GM21447 (cell line): ENCODE results near the gene ESPNL.
"Not testable (repeated sequence)": the region's sequence is repeated elsewhere in the genome, so short reads cannot be mapped to it uniquely, and the experiment has no call there.

Experiments
- ATAC-seq: cut with Tn5 transposase; IDR thresholded peaks from one replicate; pipeline ENCODE4 v1.9.1; 2021; ENCODE audit not compliant: unreplicated experiment

The ESPNL gene

GRCh38 chr2:238114851-238115660 is 14.9 kb downstream of the ESPNL start:
- no peak for ATAC-seq

DNA sequence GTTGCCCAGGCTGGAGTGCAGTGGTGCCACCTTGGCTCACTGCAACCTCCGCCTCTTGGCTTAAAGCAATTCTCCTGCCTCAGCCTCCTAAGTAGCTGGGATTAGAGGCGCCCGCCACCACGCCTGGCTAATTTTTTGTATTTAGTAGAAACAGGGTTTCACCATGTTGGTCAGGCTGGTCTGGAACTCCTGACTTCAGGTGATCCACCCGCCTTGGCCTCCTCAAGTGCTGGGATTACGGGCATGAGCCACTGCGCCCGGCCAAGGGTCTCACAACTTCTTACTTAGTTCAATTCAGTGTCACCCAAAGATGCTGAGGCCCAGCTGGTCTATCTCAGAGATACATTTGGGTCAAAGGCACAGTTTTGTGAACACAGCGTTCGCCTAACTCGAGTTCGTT is 15.6 kb downstream of the ESPNL start:
- ATAC-seq, result not testable (repeated sequence)

- no peak for ATAC-seq
Observed at GRCh38 chr2:238116298-238117198, 16.4 kb downstream of the ESPNL start.

GRCh38 chr2:238117199-238118154 is 17.3 kb downstream of the ESPNL start:
- no peak for ATAC-seq

- ATAC-seq, result no peak
Observed at GRCh38 chr2:238119756-238120462, 19.8 kb downstream of the ESPNL start.

- no peak for ATAC-seq
Observed at GRCh38 chr2:238120463-238121298, 20.5 kb downstream of the ESPNL start.

GRCh38 chr2:238121511-238122286 is 21.6 kb downstream of the ESPNL start:
- no peak for ATAC-seq

GRCh38 chr2:238122287-238123217 is 22.4 kb downstream of the ESPNL start:
- ATAC-seq, result no peak

- no peak for ATAC-seq
Observed at GRCh38 chr2:238123218-238123971, 23.3 kb downstream of the ESPNL start.

GRCh38 chr2:238123991-238124470 is 23.9 kb downstream of the ESPNL start:
- no peak for ATAC-seq

DNA sequence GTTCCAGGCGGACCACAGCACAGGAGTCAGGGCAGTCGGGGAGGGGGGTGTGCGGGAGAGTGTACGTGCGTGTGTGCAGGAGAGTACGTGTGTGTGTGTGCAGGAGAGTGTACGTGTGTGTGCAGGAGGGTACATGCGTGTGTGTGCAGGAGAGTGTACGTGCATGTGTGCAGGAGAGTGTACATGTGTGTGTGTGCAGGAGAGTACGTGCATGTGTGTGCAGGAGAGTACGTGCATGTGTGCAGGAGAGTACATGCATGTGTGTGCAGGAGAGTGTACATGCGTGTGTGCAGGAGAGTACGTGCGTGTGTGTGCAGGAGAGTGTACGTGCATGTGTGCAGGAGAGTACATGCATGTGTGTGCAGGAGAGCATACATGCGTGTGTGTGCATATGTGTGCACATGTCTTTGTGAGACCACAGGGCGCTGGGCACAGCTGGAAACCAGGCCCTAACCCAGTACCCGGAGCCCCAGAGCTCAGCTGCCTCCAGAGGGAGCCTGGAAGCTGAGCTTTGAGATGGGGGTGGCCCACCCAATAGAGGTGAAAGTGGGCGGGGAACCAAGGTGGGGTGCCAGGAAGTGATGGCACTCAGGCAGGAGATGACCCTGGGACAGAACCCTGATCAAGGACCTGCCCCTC is 24.5 kb downstream of the ESPNL start:
- ATAC-seq, result no peak

- no peak for ATAC-seq
Observed at GRCh38 chr2:238125127-238125885, 25.2 kb downstream of the ESPNL start.

DNA sequence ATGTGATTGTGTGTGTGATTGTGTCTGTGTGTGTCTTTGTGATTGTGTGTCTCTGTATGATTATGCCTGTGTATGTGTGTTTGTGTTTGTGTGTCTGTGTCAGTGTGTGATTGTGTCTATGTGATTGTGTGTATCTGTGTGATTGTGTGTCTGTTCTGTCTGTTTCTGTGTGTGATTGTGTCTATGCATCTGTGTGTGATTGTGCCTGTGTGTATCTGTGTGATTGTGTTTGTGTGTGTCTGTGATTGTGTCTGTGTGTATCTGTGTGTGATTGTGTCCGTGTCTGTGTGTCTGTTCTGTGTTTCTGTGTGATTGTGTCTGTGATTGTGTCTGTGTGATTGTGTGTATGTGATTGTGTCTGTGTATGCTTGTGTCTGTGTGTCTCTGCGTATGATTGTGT is 26.2 kb downstream of the ESPNL start:
- ATAC-seq, result no peak

GRCh38 chr2:238126775-238127164 is 26.6 kb downstream of the ESPNL start:
- ATAC-seq, result no peak
